Liver (tissue), 9 donors: Measurements from ENCODE around the gene TIMM29. TPM values are rescaled to one million over a fixed set of nuclear protein-coding genes. Genes with fewer than 3 reads are reported as not detected.

Experiments
- DNase-seq: peaks from one replicate; pipeline ENCODE4 v3.0.0-alpha.2; 2017; ENCODE audit warnings: low spot score
- H3K27ac ChIP-seq, 2 donors: one replicate each; pipeline ENCODE4 v1.7.0; 2013; ENCODE audit warnings: inconsistent platforms in 2 of 2, low read length in 2 of 2, control low read depth in 1 of 2, low read depth in 1 of 2, mild to moderate bottlenecking in 1 of 2
- H3K27me3 ChIP-seq, 4 donors: one replicate each; pipeline versions ENCODE4 v1.6.1 to v1.7.0; 2013; ENCODE audit warnings: low read length in 3 of 4, inconsistent platforms in 1 of 4, mild to moderate bottlenecking in 1 of 4, moderate library complexity in 1 of 4; ENCODE audit not compliant: control insufficient read depth in 4 of 4, insufficient read depth in 4 of 4
- H3K36me3 ChIP-seq, 4 donors: one replicate each; pipeline versions ENCODE4 v1.6.1 to v1.7.0; 2013; ENCODE audit warnings: low read length in 3 of 4, mild to moderate bottlenecking in 3 of 4, low read depth in 1 of 4, moderate library complexity in 1 of 4; ENCODE audit not compliant: control insufficient read depth in 4 of 4, insufficient read depth in 3 of 4
- H3K4me1 ChIP-seq, 4 donors: one replicate each; pipeline versions ENCODE4 v1.6.1 to v1.7.0; 2013; ENCODE audit warnings: low read length in 3 of 4, mild to moderate bottlenecking in 3 of 4, moderate library complexity in 1 of 4; ENCODE audit not compliant: control insufficient read depth in 4 of 4, insufficient read depth in 4 of 4
- H3K4me3 ChIP-seq, 3 donors: one replicate each; pipeline versions ENCODE4 v1.6.1 to v1.7.0; 2013; ENCODE audit warnings: low read length in 3 of 3, control low read depth in 1 of 3, low read depth in 1 of 3, mild to moderate bottlenecking in 1 of 3
- H3K9ac ChIP-seq, 2 donors: one replicate each; pipeline ENCODE4 v1.7.0; 2013; ENCODE audit warnings: low read length in 2 of 2, mild to moderate bottlenecking in 2 of 2, moderate library complexity in 2 of 2, control low read depth in 1 of 2, low read depth in 1 of 2
- H3K9me3 ChIP-seq, 4 donors: one replicate each; pipeline versions ENCODE4 v1.6.1 to v1.7.0; 2013; ENCODE audit warnings: low read length in 3 of 4; ENCODE audit not compliant: control insufficient read depth in 4 of 4
- EGR1 ChIP-seq, 2 donors: IDR thresholded peaks; 2 replicates each; pipeline ENCODE4 v1.6.1; 2016 to 2018; ENCODE audit warnings: antibody characterized with exemption in 2 of 2, low read depth in 2 of 2
- FOXA1 ChIP-seq: IDR thresholded peaks from 2 replicates; pipeline ENCODE4 v1.6.1; 2016; ENCODE audit warnings: antibody characterized with exemption
- FOXA2 ChIP-seq: IDR thresholded peaks from 2 replicates; pipeline ENCODE4 v1.6.1; 2016; ENCODE audit warnings: antibody characterized with exemption
- GABPA ChIP-seq, 2 donors: IDR thresholded peaks in 1 of 2; conservative IDR thresholded peaks in 1 of 2; 2 replicates each; pipeline ENCODE4 v1.6.1; 2016; ENCODE audit warnings: antibody characterized with exemption in 2 of 2, mild to moderate bottlenecking in 1 of 2, moderate library complexity in 1 of 2
- HNF4A ChIP-seq, 2 donors: conservative IDR thresholded peaks; 2 replicates each; pipeline ENCODE4 v1.6.1; 2016; ENCODE audit warnings: antibody characterized with exemption in 2 of 2, mild to moderate bottlenecking in 2 of 2
- HNF4G ChIP-seq: IDR thresholded peaks from 2 replicates; pipeline ENCODE4 v1.6.1; 2016; ENCODE audit warnings: antibody characterized with exemption
- JUND ChIP-seq, 2 donors: IDR thresholded peaks; 2 replicates each; pipeline ENCODE4 v1.6.1; 2016; ENCODE audit warnings: antibody characterized with exemption in 2 of 2
- NR2F2 ChIP-seq: IDR thresholded peaks from 2 replicates; pipeline ENCODE4 v1.6.1; 2016; ENCODE audit warnings: antibody characterized with exemption
- RAD21 ChIP-seq, 2 donors: IDR thresholded peaks; 2 replicates each; pipeline ENCODE4 v1.6.1; 2016; ENCODE audit warnings: antibody characterized with exemption in 2 of 2, mild to moderate bottlenecking in 2 of 2
- RXRA ChIP-seq, 2 donors: IDR thresholded peaks; 2 replicates each; pipeline ENCODE4 v1.6.1; 2017 to 2018; ENCODE audit warnings: antibody characterized with exemption in 2 of 2, mild to moderate bottlenecking in 1 of 2
- SP1 ChIP-seq: IDR thresholded peaks from 2 replicates; pipeline ENCODE4 v1.6.1; 2018; ENCODE audit warnings: antibody characterized with exemption, mild to moderate bottlenecking
- TAF1 ChIP-seq: conservative IDR thresholded peaks from 2 replicates; pipeline ENCODE4 v1.6.1; 2016; ENCODE audit warnings: antibody characterized with exemption, mild to moderate bottlenecking
- YY1 ChIP-seq: IDR thresholded peaks from 2 replicates; pipeline ENCODE4 v1.6.1; 2016; ENCODE audit warnings: antibody characterized with exemption, mild to moderate bottlenecking
- WGBS: extraction: QIAGEN DNeasy Blood & Tissue Kit; methylation state at CpG from one replicate; pipeline ENCODE4 v1.1.7; 2013; 5-methylcytosine and 5-hydroxymethylcytosine counted together
- polyA plus RNA-seq, 2 donors: library from polyadenylated mRNA; stranded (reverse) in 1 of 2; unstranded in 1 of 2; fragments of 200-250 nt in 1 of 2; fragments of >200 nt in 1 of 2; fragmentation: Nextera tagmentation in 1 of 2; extraction: Ambion mirVana in 1 of 2; gene quantifications; one replicate each; pipeline versions ENCODE4 v1.2.1 to v1.2.3, GENCODE V29; 2013 to 2015
- total RNA-seq, 2 donors: library from RNA; depleted of rRNA; stranded (reverse); fragments of >200 nt; gene quantifications; one replicate each; pipeline ENCODE4 v1.2.3, GENCODE V29; 2014
- TF ChIP-seq, protein P1 (sequence below): fragments of 150-350 bp; IDR thresholded peaks from 2 replicates; pipeline ENCODE4 v1.5.1; 2017; ENCODE audit warnings: improper control_type of control experiment, low read depth, low read length; ENCODE audit not compliant: missing input control
- TF ChIP-seq, protein P2 (sequence below): IDR thresholded peaks from 2 replicates; pipeline ENCODE4 v1.6.1; 2016; ENCODE audit warnings: antibody characterized with exemption
- TF ChIP-seq, protein P3 (sequence below): IDR thresholded peaks from 2 replicates; pipeline ENCODE4 v1.6.1; 2016; ENCODE audit warnings: antibody characterized with exemption
- TF ChIP-seq, protein P4 (sequence below): IDR thresholded peaks from 2 replicates; pipeline ENCODE4 v1.6.1; 2016; ENCODE audit warnings: antibody characterized with exemption
- TF ChIP-seq, protein P5 (sequence below): IDR thresholded peaks from 2 replicates; pipeline ENCODE4 v1.6.1; 2016; ENCODE audit warnings: antibody characterized with exemption, mild to moderate bottlenecking
- donor health status: healthy.
- donor health status: healthy.
- donor health status: healthy.
- donor health status: healthy.
- donor health status: healthy.

The TIMM29 gene
- total and polyA plus RNA-seq, 4 donors, result 9.4 to 25.2 (median 14.6) TPM

DNA sequence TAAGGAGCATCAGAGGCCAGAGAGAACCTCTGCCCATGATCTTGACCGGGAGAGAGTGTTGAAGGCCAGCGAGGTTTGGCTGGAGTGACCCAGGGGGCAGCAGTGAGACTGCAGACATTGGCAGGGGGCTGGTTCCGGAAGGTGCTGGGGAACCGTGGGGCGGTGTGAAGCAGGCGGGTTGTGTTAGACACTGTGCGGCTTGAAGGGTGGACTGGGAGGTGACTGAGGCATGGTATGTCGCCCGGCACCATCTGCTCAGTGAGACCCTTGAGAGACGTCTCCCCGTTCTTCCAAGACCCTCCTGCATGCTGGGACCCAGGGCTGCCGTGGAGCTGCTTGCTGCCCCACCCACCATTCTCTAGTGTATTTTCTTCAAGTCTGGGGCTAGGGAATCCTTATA is 32.7 kb upstream of the TIMM29 start:
- Histone ChIP-seq H3K27me3 (no peaks in the 10 kb centered on the region), H3K9ac (no peak overlapping the region), H3K36me3 (peaks cover 0 to 1% (median 0%) of the 10 kb centered on the region in 4 donors), H3K27ac (no peak overlapping the region), H3K4me1 (peaks cover 7 to 26% (median 16%) of the 10 kb centered on the region in 4 donors), H3K4me3 (no peak overlapping the region), H3K9me3 (no peaks in the 10 kb centered on the region)
- 92% methylated on average over 12 of the region's 12 CpGs for WGBS
- DNase-seq, result no peak
- TF ChIP-seq RAD21 (IDR thresholded peaks at IDR 0.05), result no peak
- TF ChIP-seq, protein P1, sequence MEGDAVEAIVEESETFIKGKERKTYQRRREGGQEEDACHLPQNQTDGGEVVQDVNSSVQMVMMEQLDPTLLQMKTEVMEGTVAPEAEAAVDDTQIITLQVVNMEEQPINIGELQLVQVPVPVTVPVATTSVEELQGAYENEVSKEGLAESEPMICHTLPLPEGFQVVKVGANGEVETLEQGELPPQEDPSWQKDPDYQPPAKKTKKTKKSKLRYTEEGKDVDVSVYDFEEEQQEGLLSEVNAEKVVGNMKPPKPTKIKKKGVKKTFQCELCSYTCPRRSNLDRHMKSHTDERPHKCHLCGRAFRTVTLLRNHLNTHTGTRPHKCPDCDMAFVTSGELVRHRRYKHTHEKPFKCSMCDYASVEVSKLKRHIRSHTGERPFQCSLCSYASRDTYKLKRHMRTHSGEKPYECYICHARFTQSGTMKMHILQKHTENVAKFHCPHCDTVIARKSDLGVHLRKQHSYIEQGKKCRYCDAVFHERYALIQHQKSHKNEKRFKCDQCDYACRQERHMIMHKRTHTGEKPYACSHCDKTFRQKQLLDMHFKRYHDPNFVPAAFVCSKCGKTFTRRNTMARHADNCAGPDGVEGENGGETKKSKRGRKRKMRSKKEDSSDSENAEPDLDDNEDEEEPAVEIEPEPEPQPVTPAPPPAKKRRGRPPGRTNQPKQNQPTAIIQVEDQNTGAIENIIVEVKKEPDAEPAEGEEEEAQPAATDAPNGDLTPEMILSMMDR, result no peak
- no peak for TF ChIP-seq NR2F2
- TF ChIP-seq YY1, result no peak
- no peak for TF ChIP-seq HNF4G
- TF ChIP-seq FOXA1, result no peak
- no peak for TF ChIP-seq RXRA (IDR thresholded peaks at IDR 0.05)
- TF ChIP-seq, protein P2, sequence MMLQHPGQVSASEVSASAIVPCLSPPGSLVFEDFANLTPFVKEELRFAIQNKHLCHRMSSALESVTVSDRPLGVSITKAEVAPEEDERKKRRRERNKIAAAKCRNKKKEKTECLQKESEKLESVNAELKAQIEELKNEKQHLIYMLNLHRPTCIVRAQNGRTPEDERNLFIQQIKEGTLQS, result no peak
- TF ChIP-seq FOXA2, result no peak
- TF ChIP-seq, protein P3, sequence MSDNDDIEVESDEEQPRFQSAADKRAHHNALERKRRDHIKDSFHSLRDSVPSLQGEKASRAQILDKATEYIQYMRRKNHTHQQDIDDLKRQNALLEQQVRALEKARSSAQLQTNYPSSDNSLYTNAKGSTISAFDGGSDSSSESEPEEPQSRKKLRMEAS, result no peak
- no peak for TF ChIP-seq TAF1
- no peak for TF ChIP-seq HNF4A (conservative IDR thresholded peaks at IDR 0.05)
- no peak for TF ChIP-seq EGR1 (IDR thresholded peaks at IDR 0.05; ENCODE audit: low read depth in 2 of 2)
- TF ChIP-seq SP1, result no peak
- TF ChIP-seq JUND (IDR thresholded peaks at IDR 0.05), result no peak
- TF ChIP-seq, protein P4, sequence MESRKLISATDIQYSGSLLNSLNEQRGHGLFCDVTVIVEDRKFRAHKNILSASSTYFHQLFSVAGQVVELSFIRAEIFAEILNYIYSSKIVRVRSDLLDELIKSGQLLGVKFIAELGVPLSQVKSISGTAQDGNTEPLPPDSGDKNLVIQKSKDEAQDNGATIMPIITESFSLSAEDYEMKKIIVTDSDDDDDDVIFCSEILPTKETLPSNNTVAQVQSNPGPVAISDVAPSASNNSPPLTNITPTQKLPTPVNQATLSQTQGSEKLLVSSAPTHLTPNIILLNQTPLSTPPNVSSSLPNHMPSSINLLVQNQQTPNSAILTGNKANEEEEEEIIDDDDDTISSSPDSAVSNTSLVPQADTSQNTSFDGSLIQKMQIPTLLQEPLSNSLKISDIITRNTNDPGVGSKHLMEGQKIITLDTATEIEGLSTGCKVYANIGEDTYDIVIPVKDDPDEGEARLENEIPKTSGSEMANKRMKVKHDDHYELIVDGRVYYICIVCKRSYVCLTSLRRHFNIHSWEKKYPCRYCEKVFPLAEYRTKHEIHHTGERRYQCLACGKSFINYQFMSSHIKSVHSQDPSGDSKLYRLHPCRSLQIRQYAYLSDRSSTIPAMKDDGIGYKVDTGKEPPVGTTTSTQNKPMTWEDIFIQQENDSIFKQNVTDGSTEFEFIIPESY, result no peak
- TF ChIP-seq GABPA (IDR thresholded peaks at IDR 0.05 in 1 of 2, conservative IDR thresholded peaks at IDR 0.05 in 1 of 2), result no peak
- TF ChIP-seq, protein P5, sequence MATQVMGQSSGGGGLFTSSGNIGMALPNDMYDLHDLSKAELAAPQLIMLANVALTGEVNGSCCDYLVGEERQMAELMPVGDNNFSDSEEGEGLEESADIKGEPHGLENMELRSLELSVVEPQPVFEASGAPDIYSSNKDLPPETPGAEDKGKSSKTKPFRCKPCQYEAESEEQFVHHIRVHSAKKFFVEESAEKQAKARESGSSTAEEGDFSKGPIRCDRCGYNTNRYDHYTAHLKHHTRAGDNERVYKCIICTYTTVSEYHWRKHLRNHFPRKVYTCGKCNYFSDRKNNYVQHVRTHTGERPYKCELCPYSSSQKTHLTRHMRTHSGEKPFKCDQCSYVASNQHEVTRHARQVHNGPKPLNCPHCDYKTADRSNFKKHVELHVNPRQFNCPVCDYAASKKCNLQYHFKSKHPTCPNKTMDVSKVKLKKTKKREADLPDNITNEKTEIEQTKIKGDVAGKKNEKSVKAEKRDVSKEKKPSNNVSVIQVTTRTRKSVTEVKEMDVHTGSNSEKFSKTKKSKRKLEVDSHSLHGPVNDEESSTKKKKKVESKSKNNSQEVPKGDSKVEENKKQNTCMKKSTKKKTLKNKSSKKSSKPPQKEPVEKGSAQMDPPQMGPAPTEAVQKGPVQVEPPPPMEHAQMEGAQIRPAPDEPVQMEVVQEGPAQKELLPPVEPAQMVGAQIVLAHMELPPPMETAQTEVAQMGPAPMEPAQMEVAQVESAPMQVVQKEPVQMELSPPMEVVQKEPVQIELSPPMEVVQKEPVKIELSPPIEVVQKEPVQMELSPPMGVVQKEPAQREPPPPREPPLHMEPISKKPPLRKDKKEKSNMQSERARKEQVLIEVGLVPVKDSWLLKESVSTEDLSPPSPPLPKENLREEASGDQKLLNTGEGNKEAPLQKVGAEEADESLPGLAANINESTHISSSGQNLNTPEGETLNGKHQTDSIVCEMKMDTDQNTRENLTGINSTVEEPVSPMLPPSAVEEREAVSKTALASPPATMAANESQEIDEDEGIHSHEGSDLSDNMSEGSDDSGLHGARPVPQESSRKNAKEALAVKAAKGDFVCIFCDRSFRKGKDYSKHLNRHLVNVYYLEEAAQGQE, result no peak
